ENCODE data around the gene ISM1. TPM values are rescaled to one million over a fixed set of nuclear protein-coding genes. Genes with fewer than 3 reads are reported as not detected.
"Not testable (repeated sequence)": the region's sequence is repeated elsewhere in the genome, so short reads cannot be mapped to it uniquely, and the experiment has no call there.

The ISM1 gene
- total and polyA plus RNA-seq, 2 donors (not counting 1 experiment from before 2014, with no cell fraction given) = 0.10 to 0.17 TPM

GRCh38 chr20:13232999-13233398, 11.9 kb downstream of the ISM1 start:
- no peak overlapping the region for H2AFZ ChIP-seq (ENCODE audit: low read length)
- H3K9me3 ChIP-seq (ENCODE audit: control insufficient read depth, insufficient read depth, low read depth, low read length) = no peaks in the 10 kb centered on the region
- H4K20me1 ChIP-seq (ENCODE audit: control insufficient read depth, extremely low read depth, insufficient read depth, low read length) = no peaks in the 10 kb centered on the region
- DNase-seq (ENCODE audit: low read depth in 2 of 2) = no peak
- no peaks in the 10 kb centered on the region for H3K4me1 ChIP-seq (ENCODE audit: control insufficient read depth, extremely low read depth, insufficient read depth, low read length)
- no peak overlapping the region for H3K4me3 ChIP-seq (replicated peaks in 1 of 4; ENCODE audit: control extremely low read depth in 1 of 4, insufficient read depth in 1 of 4, low read depth in 3 of 4, low read length in 4 of 4)
- no peak overlapping the region for H3K9ac ChIP-seq (ENCODE audit: insufficient read depth, low read length)
- no peak for TF ChIP-seq EZH2 (IDR thresholded peaks at IDR 0.05; ENCODE audit: low read length, missing control alignments)
- TF ChIP-seq CTCF (conservative IDR thresholded peaks at IDR 0.05 in 1 of 2, IDR thresholded peaks at IDR 0.05 in 1 of 2; ENCODE audit: low read depth in 1 of 2, low read length in 2 of 2) = no peak
- no peak overlapping the region for H3K27ac ChIP-seq (ENCODE audit: insufficient read depth, low read length)
- H3K4me2 ChIP-seq (ENCODE audit: extremely low read depth, insufficient read depth, low read length) = no peak overlapping the region
- no peaks in the 10 kb centered on the region for H3K27me3 ChIP-seq (ENCODE audit: control insufficient read depth, insufficient read depth, low read length)
- H3K79me2 ChIP-seq (ENCODE audit: control insufficient read depth, insufficient read depth, low read length) = no peaks in the 10 kb centered on the region
- H3K36me3 ChIP-seq (ENCODE audit: control insufficient read depth, insufficient read depth, low read length) = no peaks in the 10 kb centered on the region

- Histone ChIP-seq H3K4me3 (replicated peaks in 1 of 4; ENCODE audit: control extremely low read depth in 1 of 4, insufficient read depth in 1 of 4, low read depth in 3 of 4, low read length in 4 of 4) (no peak overlapping the region), H3K27me3 (ENCODE audit: control insufficient read depth, insufficient read depth, low read length) (no peaks in the 10 kb centered on the region), H3K79me2 (ENCODE audit: control insufficient read depth, insufficient read depth, low read length) (no peaks in the 10 kb centered on the region), H3K27ac (ENCODE audit: insufficient read depth, low read length) (no peak overlapping the region), H3K4me2 (ENCODE audit: extremely low read depth, insufficient read depth, low read length) (no peak overlapping the region), H3K9me3 (ENCODE audit: control insufficient read depth, insufficient read depth, low read depth, low read length) (no peaks in the 10 kb centered on the region), H4K20me1 (ENCODE audit: control insufficient read depth, extremely low read depth, insufficient read depth, low read length) (no peaks in the 10 kb centered on the region), H2AFZ (ENCODE audit: low read length) (no peak overlapping the region), H3K9ac (ENCODE audit: insufficient read depth, low read length) (no peak overlapping the region), H3K4me1 (ENCODE audit: control insufficient read depth, extremely low read depth, insufficient read depth, low read length) (no peaks in the 10 kb centered on the region), H3K36me3 (ENCODE audit: control insufficient read depth, insufficient read depth, low read length) (no peaks in the 10 kb centered on the region)
- no peak for TF ChIP-seq CTCF (conservative IDR thresholded peaks at IDR 0.05 in 1 of 2, IDR thresholded peaks at IDR 0.05 in 1 of 2; ENCODE audit: low read depth in 1 of 2, low read length in 2 of 2)
- TF ChIP-seq EZH2 (IDR thresholded peaks at IDR 0.05; ENCODE audit: low read length, missing control alignments) = no peak
- DNase-seq (ENCODE audit: low read depth in 2 of 2) = no peak
These were observed 13.9 kb downstream of the ISM1 start for GRCh38 chr20:13234961-13235360.

DNA sequence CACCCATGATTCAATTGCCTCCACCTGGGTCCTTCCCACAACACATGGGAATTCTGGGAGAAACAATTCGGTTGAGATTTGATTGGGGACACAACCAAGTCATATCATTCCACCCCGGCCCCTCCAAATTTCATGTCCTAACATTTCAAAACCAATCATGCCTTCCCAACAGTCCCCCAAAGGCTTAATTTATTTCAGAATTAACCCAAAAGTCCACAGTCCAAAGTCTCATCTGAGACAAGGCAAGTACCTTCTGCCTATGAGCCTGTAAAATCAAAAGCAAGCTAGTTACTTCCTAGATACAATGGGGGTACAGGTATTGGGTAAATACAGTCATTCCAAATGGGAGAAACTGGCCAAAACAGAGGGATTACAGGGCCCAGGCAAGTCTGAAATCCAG, 15.3 kb downstream of the ISM1 start:
- H3K27me3 ChIP-seq (ENCODE audit: control insufficient read depth, insufficient read depth, low read length); H3K4me3 ChIP-seq (replicated peaks in 1 of 4; ENCODE audit: control extremely low read depth in 1 of 4, insufficient read depth in 1 of 4, low read depth in 3 of 4, low read length in 4 of 4); H3K9me3 ChIP-seq (ENCODE audit: control insufficient read depth, insufficient read depth, low read depth, low read length); H3K79me2 ChIP-seq (ENCODE audit: control insufficient read depth, insufficient read depth, low read length); H3K4me1 ChIP-seq (ENCODE audit: control insufficient read depth, extremely low read depth, insufficient read depth, low read length); H4K20me1 ChIP-seq (ENCODE audit: control insufficient read depth, extremely low read depth, insufficient read depth, low read length); H3K4me2 ChIP-seq (ENCODE audit: extremely low read depth, insufficient read depth, low read length); H3K9ac ChIP-seq (ENCODE audit: insufficient read depth, low read length); DNase-seq (ENCODE audit: low read depth in 2 of 2); H3K36me3 ChIP-seq (ENCODE audit: control insufficient read depth, insufficient read depth, low read length); H3K27ac ChIP-seq (ENCODE audit: insufficient read depth, low read length); H2AFZ ChIP-seq (ENCODE audit: low read length): not testable (repeated sequence)
